ENCODE results near the gene TBX15.

TBX15 gene

DNA sequence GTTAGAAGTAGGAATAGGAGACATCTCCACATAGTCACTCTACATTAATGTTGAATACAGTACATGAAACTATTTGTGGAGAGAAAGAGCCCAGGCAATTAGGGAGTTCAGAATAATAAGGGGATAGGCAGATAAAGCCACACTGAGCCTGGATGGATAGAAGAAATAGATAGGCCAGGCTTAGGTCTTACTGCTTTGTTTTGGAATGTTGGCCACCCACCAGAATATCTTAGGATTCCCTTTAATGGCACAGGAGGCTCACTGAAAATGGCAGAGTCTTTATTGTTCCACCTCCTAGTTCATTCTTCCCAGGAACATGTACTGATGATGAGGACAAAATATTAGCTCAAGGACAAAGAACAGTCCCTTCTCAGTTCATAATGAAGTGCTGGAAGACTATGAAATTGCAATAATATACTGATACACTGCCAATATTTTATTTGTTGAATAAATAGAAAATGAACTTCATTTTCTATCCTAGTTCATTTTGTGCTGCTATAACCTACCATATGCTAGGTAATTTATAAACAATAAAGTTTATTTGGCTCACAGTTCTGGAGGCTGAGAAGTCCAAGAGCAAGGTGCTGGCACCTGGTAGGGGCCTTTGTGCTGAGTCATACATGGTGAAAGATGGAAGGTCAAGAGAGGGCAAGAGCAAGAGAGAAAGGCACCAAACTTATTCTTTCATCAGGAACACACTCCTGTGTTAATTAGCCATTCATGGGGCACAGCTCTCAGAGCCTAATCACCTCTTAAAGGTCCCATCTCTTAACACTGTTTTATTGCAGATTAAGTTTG is 87.3 kb downstream of the TBX15 start:
- H3K4me3 ChIP-seq: no peak overlapping the region
- TF ChIP-seq EZH2 (IDR thresholded peaks at IDR 0.05) (no peak), FOXP2 (optimal IDR thresholded peaks at IDR 0.05; ENCODE audit: control extremely low read depth, extremely low read length, insufficient read depth) (no peak), POLR2AphosphoS5 (IDR thresholded peaks at IDR 0.05; ENCODE audit: borderline replicate concordance, low read depth, low read length) (no peak)
- no peak overlapping the region for H3K27ac ChIP-seq
- H3K9me3 ChIP-seq (ENCODE audit: low read depth, low read length): no peaks in the 10 kb centered on the region
- no peak for DNase-seq (ENCODE audit: low read depth, low spot score)
- H3K36me3 ChIP-seq (ENCODE audit: insufficient read depth, low read length): no peaks in the 10 kb centered on the region
- no peak overlapping the region for H3K9ac ChIP-seq (ENCODE audit: insufficient read length)

DNA sequence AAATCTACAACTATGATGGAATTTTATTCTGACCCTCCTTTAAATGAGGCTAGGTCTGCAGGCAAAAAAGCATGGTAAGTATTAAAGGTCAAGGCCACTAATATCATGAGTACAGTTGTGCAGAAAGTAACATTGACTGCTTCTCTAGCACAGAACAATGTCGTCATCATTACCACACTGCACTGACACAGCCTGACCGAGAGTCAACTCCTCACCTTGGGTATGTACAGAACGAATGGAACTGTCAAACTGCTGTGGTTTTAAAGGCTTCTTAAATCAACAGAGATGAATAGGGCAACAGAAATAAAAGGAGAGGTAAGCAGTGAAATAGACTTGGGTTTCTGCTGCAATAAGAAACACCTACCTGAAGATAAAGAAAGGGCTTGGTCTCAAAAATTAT is 88.8 kb downstream of the TBX15 start:
- Histone ChIP-seq H3K9me3 (ENCODE audit: low read depth, low read length) (no peaks in the 10 kb centered on the region), H3K9ac (ENCODE audit: insufficient read length) (no peak overlapping the region), H3K27ac (no peak overlapping the region), H3K36me3 (ENCODE audit: insufficient read depth, low read length) (no peaks in the 10 kb centered on the region), H3K4me3 (no peak overlapping the region)
- no peak for DNase-seq (ENCODE audit: low read depth, low spot score)
- no peak for TF ChIP-seq FOXP2 (optimal IDR thresholded peaks at IDR 0.05; ENCODE audit: control extremely low read depth, extremely low read length, insufficient read depth)
- no peak for TF ChIP-seq POLR2AphosphoS5 (IDR thresholded peaks at IDR 0.05; ENCODE audit: borderline replicate concordance, low read depth, low read length)
- TF ChIP-seq EZH2 (IDR thresholded peaks at IDR 0.05): no peak

DNA sequence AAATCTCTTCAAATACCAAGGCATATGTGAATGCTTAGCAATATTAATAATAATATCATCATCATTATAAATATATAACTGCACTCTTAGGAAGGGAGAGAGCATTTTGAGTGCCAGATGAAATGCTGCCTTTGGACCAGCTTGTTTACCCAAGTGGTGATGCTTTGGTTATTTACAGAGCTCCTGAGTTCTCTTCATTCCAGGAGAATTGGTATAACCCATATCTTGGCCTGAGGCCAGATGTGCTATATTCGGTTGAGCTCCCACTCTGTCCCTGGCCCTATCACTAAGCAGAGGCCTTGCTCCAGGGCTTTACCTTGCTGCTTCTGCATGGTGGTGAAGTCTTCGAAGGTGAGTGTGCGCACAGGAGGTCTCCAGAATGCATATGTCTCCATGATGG is 89.4 kb downstream of the TBX15 start:
- H3K27ac ChIP-seq: no peak overlapping the region
- TF ChIP-seq FOXP2 (optimal IDR thresholded peaks at IDR 0.05; ENCODE audit: control extremely low read depth, extremely low read length, insufficient read depth) (no peak), POLR2AphosphoS5 (IDR thresholded peaks at IDR 0.05; ENCODE audit: borderline replicate concordance, low read depth, low read length) (no peak), EZH2 (IDR thresholded peaks at IDR 0.05) (no peak)
- H3K9ac ChIP-seq (ENCODE audit: insufficient read length): no peak overlapping the region

DNA sequence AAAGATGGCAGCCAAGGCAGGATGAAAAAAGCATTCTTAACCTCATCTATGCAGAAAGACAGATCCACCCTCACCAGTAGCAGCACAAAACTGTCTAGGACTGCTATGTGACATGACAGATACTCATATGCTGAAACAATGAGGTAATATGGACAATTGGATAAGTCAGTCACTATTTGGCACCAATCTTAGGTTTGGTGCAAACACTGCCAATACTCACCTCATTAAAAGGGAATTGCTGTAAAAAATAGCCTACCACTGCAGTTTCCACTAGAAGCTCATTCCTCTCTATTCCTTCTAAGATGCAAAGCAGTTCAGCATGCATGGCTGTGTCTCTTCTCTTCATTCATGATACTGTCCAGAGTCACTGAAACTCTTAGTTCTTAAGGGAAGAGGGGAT is 91.7 kb downstream of the TBX15 start:
- DNase-seq (ENCODE audit: low read depth, low spot score): no peak
- no peak overlapping the region for H3K4me3 ChIP-seq
- TF ChIP-seq FOXP2 (optimal IDR thresholded peaks at IDR 0.05; ENCODE audit: control extremely low read depth, extremely low read length, insufficient read depth) (no peak), POLR2AphosphoS5 (IDR thresholded peaks at IDR 0.05; ENCODE audit: borderline replicate concordance, low read depth, low read length) (no peak), EZH2 (IDR thresholded peaks at IDR 0.05) (no peak)
- no peaks in the 10 kb centered on the region for H3K36me3 ChIP-seq (ENCODE audit: insufficient read depth, low read length)
- H3K9me3 ChIP-seq (ENCODE audit: low read depth, low read length): no peaks in the 10 kb centered on the region
- H3K27ac ChIP-seq: no peak overlapping the region
- H3K9ac ChIP-seq (ENCODE audit: insufficient read length): no peak overlapping the region

More for the DNA sequence above, 89.4 kb downstream of the TBX15 start:
- H3K36me3 ChIP-seq (ENCODE audit: insufficient read depth, low read length): no peaks in the 10 kb centered on the region
- no peak for DNase-seq (ENCODE audit: low read depth, low spot score)
- H3K9me3 ChIP-seq (ENCODE audit: low read depth, low read length): no peaks in the 10 kb centered on the region
- no peak overlapping the region for H3K4me3 ChIP-seq

- TF ChIP-seq EZH2 (IDR thresholded peaks at IDR 0.05): no peak
- TF ChIP-seq POLR2AphosphoS5 (IDR thresholded peaks at IDR 0.05; ENCODE audit: borderline replicate concordance, low read depth, low read length): no peak
- no peak for TF ChIP-seq FOXP2 (optimal IDR thresholded peaks at IDR 0.05; ENCODE audit: control extremely low read depth, extremely low read length, insufficient read depth)
- Histone ChIP-seq H3K36me3 (ENCODE audit: insufficient read depth, low read length) (no peaks in the 10 kb centered on the region), H3K27ac (no peak overlapping the region), H3K9ac (ENCODE audit: insufficient read length) (no peak overlapping the region), H3K4me3 (no peak overlapping the region), H3K9me3 (ENCODE audit: low read depth, low read length) (no peaks in the 10 kb centered on the region)
- no peak for DNase-seq (ENCODE audit: low read depth, low spot score)
Observed at GRCh38 chr1:118894836-118895235, 93.3 kb downstream of the TBX15 start.

GRCh38 chr1:118890851-118891384 is 97.2 kb downstream of the TBX15 start:
- Histone ChIP-seq H3K9me3 (ENCODE audit: low read depth, low read length) (no peaks in the 10 kb centered on the region), H3K4me3 (no peak overlapping the region), H3K27ac (no peak overlapping the region), H3K36me3 (ENCODE audit: insufficient read depth, low read length) (no peaks in the 10 kb centered on the region), H3K9ac (ENCODE audit: insufficient read length) (no peak overlapping the region)
- no peak for DNase-seq (ENCODE audit: low read depth, low spot score)
- no peak for TF ChIP-seq POLR2AphosphoS5 (IDR thresholded peaks at IDR 0.05; ENCODE audit: borderline replicate concordance, low read depth, low read length)

GRCh38 chr1:118884946-118885345 is 103.2 kb downstream of the TBX15 start:
- no peak overlapping the region for H3K9ac ChIP-seq (ENCODE audit: insufficient read length)
- TF ChIP-seq FOXP2 (optimal IDR thresholded peaks at IDR 0.05; ENCODE audit: control extremely low read depth, extremely low read length, insufficient read depth) (no peak), POLR2AphosphoS5 (IDR thresholded peaks at IDR 0.05; ENCODE audit: borderline replicate concordance, low read depth, low read length) (no peak), EZH2 (IDR thresholded peaks at IDR 0.05) (no peak)
- no peaks in the 10 kb centered on the region for H3K36me3 ChIP-seq (ENCODE audit: insufficient read depth, low read length)
- DNase-seq (ENCODE audit: low read depth, low spot score): no peak
- H3K9me3 ChIP-seq (ENCODE audit: low read depth, low read length): no peaks in the 10 kb centered on the region
- H3K27ac ChIP-seq: no peak overlapping the region
- no peak overlapping the region for H3K4me3 ChIP-seq

GRCh38 chr1:118881751-118882150 is 106.4 kb downstream of the TBX15 start:
- Histone ChIP-seq H3K4me3 (no peak overlapping the region), H3K9ac (ENCODE audit: insufficient read length) (no peak overlapping the region), H3K36me3 (ENCODE audit: insufficient read depth, low read length) (no peaks in the 10 kb centered on the region), H3K27ac (no peak overlapping the region), H3K9me3 (ENCODE audit: low read depth, low read length) (no peaks in the 10 kb centered on the region)
- TF ChIP-seq EZH2 (IDR thresholded peaks at IDR 0.05) (no peak), POLR2AphosphoS5 (IDR thresholded peaks at IDR 0.05; ENCODE audit: borderline replicate concordance, low read depth, low read length) (no peak), FOXP2 (optimal IDR thresholded peaks at IDR 0.05; ENCODE audit: control extremely low read depth, extremely low read length, insufficient read depth) (no peak)
- DNase-seq (ENCODE audit: low read depth, low spot score): no peak
